Measurements from ENCODE around the gene MBNL2.

Gene MBNL2

DNA sequence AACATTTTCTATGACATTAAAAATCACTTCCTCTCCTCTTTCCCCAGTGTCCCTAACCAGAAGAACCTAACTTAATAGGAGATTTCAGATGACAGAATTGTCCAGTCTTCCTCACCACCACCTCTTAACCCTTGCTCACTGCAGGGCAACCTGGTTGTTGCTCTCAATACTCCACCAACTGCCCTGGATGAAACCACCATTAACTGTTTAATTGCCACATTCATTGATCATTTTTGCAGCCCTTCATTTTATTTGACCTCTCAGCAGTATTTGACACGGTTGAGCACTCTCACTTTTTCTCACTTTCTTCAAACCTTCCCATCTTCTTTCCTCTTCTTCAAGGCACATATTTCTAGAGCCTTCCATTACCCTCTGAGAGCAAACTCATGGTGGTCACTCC, 84.0 kb downstream of the MBNL2 start:
- DNase-seq = no peak

GRCh38 chr13:97306645-97307044, 84.5 kb downstream of the MBNL2 start:
- DNase-seq = no peak

- DNase-seq = no peak
These were observed 85.2 kb downstream of the MBNL2 start for GRCh38 chr13:97307118-97307881.

GRCh38 chr13:97307882-97308624, 85.9 kb downstream of the MBNL2 start:
- no peak for DNase-seq

DNA sequence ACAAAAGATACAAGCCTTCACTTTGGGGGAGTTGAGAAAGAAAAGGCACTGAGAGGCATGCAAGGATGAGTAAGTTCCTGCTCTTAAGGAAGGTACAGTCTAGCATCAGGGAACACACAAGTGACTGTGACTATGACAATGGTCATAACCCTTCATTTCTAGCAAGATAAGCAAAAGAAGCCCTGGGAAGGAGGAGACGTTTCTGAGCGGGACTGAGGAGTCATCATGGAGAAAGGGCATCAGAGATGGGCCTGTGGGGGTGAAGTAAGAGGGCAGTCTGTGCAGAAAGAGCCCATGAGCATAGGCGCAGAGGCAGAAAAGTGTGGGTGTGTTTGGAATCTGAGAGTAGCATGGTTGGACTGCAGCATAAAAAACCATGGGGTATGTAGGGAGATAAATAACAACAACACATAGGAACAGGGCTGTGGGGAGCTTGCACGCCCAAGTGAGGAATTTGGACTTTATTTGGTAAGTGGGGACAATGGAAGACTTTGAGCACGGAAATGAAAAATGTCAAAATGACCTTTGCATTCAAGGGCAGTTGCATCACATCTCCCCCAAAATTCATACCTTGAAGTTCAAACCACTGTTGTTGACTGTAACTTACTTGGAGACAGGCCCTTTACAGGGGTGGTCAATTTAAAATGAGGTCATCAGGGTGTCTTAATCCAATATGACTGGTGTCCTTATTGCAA, 86.7 kb downstream of the MBNL2 start:
- DNase-seq = no peak

GRCh38 chr13:97310809-97311436, 88.8 kb downstream of the MBNL2 start:
- DNase-seq = peak; percentile 63

DNA sequence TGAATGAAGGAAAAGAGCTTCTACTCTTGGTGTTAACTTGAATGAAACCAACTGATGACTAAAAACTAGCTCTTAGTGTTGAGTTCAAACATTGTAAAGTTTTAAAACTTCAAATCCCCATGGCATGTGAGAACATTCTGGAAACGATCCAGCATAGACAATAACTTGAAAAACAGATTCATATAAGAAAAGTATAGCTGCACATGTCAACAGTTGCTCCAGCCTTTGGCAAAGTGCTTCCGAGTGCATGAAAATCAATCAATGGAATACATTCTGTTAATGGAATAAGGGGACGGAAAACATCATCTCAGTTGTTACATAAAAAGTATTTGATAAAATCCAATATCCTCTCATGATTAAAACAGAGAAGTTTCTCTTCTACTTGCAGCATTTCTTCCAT, 89.8 kb downstream of the MBNL2 start:
- DNase-seq = no peak

DNA sequence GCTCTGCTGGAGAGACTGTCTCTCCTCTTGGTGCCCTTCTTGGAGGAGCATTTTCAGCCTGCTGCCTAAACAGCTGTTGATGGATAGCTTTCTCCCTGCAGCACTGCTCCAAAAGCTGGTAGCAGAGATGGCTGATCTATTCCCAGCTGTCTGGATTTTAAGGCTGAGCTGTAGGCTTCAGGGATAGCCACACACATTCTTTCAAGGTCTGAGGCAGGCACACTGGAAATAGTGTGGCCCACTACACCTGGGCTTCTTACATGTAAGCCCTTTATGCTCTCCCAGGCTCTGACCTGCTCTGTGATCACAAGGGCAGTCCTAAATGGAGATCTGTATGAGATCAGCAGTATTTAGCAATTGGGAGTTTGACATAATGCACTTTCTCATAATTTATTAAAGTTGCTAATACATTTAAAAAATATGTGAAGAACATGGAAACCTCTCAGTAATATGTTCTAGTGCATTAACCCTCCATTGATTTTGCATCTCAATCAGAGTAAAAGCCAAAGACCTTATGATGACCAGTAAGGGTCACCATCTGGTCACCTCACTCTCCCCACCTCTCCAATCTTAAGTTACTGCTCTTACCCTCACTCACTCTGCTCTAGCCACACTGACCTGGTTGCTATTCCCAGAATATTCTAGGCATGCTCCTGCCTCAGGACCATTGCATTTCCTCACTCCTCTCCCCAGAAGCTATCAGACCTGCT, 91.6 kb downstream of the MBNL2 start:
- DNase-seq = no peak

GRCh38 chr13:97316390-97316789, 94.3 kb downstream of the MBNL2 start:
- DNase-seq = no peak

DNA sequence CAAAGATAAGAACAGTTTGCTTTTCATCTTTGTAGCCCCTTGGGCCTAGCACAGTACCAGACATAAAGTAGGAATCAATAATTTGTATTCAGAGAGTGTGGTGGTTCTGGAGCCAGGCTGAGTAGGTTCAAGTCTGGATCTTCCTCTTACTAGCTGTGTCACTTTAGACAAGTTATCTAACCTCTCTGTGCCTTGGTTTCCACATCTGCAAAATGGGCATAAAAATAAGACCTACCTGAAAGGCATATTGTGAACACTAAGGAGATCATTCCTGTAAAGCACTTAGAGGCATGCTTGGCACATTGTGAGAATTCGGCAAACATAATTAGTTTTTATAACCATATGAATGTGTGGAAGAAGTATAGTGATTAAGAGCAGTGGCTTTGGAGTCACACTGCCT, 95.8 kb downstream of the MBNL2 start:
- DNase-seq = no peak

- DNase-seq = no peak
These were observed 96.4 kb downstream of the MBNL2 start for GRCh38 chr13:97318532-97318931.

GRCh38 chr13:97319113-97319720, 97.1 kb downstream of the MBNL2 start:
- no peak for DNase-seq

- no peak for DNase-seq
These were observed 99.0 kb downstream of the MBNL2 start for GRCh38 chr13:97321101-97321500.

GRCh38 chr13:97321616-97322321, 99.6 kb downstream of the MBNL2 start:
- DNase-seq = no peak

- no peak for DNase-seq
These were observed 100.7 kb downstream of the MBNL2 start for GRCh38 chr13:97322740-97323342.

DNA sequence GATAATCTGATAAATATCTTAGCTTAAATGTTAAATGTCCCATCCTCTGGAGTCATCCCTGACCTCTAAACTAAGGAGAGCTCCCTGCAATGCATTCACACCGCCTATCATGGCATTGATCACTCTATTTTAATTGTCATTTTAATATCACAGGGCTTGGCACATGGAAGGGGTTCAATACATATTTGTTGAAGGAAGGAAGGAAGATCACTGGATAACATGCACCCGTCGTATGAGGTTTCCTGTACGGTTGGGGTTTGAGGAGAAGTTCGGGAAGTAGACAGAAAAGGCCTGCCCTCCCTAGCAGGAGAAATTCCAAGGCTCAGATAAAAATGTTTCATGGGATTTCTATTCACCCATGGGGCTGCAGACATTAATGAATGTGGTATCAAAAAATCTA, 102.0 kb downstream of the MBNL2 start:
- no peak for DNase-seq

DNA sequence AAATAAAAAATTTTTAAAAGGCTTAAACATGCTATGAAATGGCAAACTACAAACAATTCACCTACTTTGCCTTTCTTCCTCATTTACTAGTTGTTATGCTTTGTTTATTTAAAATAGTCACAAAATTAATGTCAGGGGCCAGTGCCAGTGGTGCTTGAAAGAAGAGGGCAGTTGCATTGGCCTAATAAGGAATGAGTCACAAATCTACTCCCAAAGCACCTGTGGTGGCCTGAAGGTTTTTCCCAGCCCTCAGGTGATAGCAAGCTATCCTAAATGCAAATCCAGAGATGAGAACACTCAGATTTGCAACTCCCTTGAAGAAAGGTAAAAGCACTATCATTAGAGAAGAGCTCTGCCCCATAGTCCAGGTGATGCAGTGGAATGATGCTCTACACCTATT, 103.6 kb downstream of the MBNL2 start:
- no peak for DNase-seq

- DNase-seq = no peak
These were observed 105.0 kb downstream of the MBNL2 start for GRCh38 chr13:97327086-97327485.

- DNase-seq = no peak
These were observed 105.5 kb downstream of the MBNL2 start for GRCh38 chr13:97327506-97328221.

DNA sequence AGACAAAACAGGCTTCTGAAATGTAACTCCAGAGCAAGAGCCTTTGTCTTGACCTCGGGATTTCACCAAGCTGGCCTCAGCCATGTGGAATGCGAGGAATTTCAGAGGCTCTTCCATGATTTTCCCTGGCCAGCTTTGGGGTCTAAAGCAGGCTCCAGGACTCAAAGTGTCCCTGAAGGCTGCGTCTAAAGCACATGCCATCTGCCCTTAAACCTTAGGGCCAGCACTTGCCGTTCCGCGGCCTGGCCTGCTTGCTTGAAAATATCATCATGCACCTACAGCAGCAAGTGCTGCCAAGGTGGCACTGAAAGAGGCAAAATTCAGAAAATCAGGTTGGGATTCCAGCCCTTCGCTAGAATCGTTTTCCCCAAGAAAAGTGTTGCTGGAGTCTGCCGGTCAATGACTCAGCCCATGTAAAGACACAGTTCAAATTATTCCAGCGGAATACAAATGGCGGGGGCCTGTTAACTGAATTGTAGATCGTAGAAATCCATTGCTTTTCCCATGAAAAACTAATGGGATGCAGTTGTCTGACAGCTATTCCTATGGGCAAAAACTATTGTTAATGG, 106.2 kb downstream of the MBNL2 start:
- no peak for DNase-seq

Data from NCI-H1417 treated with DMSO at 0.1 percent for 48 hours (cell line).